GM12878 (cell line): ENCODE data around the gene CCDC187. TPM values are rescaled to one million over a fixed set of nuclear protein-coding genes. Genes with fewer than 3 reads are reported as not detected.

Source experiments
- ATAC-seq: fragments of 200-7000 bp; cut with Tn5 transposase; 3 replicates; pipeline ENCODE4 v1.9.1; 2020; ENCODE audit warnings: mild to moderate bottlenecking, moderate library complexity
- BruUV-seq: library from RNA; stranded (reverse); fragments of 400-500 nt; replicated peaks from 2 replicates; lab custom pipeline; 2021; lab: Mats Ljungman, UMichigan
- CTCF ChIA-PET: fragments of 300-600 bp; sonication (Branson Sonifier 250); formaldehyde crosslinking; extraction: SDS; loops from one replicate; lab custom pipeline; 2021; ENCODE audit warnings: inconsistent platforms; lab: Yijun Ruan, JAX
- POLR2A ChIA-PET: fragments of 350-600 bp; formaldehyde crosslinking; extraction: SDS; loops from one replicate; lab custom pipeline; 2021; ENCODE audit warnings: inconsistent platforms; lab: Charles Lee
- RAD21 ChIA-PET: fragments of 300-600 bp; sonication (Branson Sonifier 250); formaldehyde crosslinking; loops from one replicate; lab custom pipeline; 2023; ENCODE audit warnings: antibody characterized with exemption; ENCODE audit not compliant: unreplicated experiment; lab: Charles Lee
- SMC1A ChIA-PET: fragments of 300-600 bp; sonication (Branson Sonifier 250); formaldehyde crosslinking; loops from one replicate; lab custom pipeline; 2023; ENCODE audit not compliant: unreplicated experiment, uncharacterized antibody; lab: Charles Lee
- DNase-seq: peaks from one replicate; pipeline ENCODE4 v3.0.0-alpha.2; 2011; ENCODE audit warnings: low read depth, low spot score
- FAIRE-seq: peaks from 3 replicates; lab custom pipeline; 2011; peaks lifted over from hg19 to GRCh38; lab: Jason Lieb, UNC
- H2AFZ ChIP-seq: 2 replicates; pipeline ENCODE4 v1.6.0; 2011; ENCODE audit warnings: low read depth, low read length, control low read depth; ENCODE audit not compliant: control insufficient read depth
- H3K27ac ChIP-seq: 2 replicates; pipeline ENCODE4 v1.5.1; 2011; ENCODE audit warnings: control low read depth; ENCODE audit not compliant: control insufficient read depth, insufficient read depth
- H3K27me3 ChIP-seq, 2 experiments: replicated peaks in 1 of 2; 2 replicates each; pipeline versions ENCODE4 v1.6.0 to v1.6.1; 2011; ENCODE audit warnings: low read length in 1 of 2; ENCODE audit not compliant: control insufficient read depth in 2 of 2, insufficient read depth in 2 of 2
- H3K36me3 ChIP-seq, 2 experiments: 2 replicates each; pipeline ENCODE4 v1.5.1; 2011; ENCODE audit warnings: low read length in 1 of 2; ENCODE audit not compliant: control insufficient read depth in 2 of 2, insufficient read depth in 2 of 2
- H3K4me1 ChIP-seq: 2 replicates; pipeline ENCODE4 v1.6.1; 2011; ENCODE audit warnings: mild to moderate bottlenecking, low read length, moderate library complexity, mixed read lengths; ENCODE audit not compliant: control insufficient read depth, insufficient read depth
- H3K4me2 ChIP-seq: 2 replicates; pipeline ENCODE4 v1.6.0; 2011; ENCODE audit warnings: control low read depth; ENCODE audit not compliant: control insufficient read depth, insufficient read depth
- H3K4me3 ChIP-seq: fragments of 200-600 bp; sonication (generic); 2 replicates; pipeline ENCODE4 v1.5.1; 2016
- H3K79me2 ChIP-seq: 2 replicates; pipeline ENCODE4 v1.6.0; 2011; ENCODE audit warnings: low read length; ENCODE audit not compliant: control insufficient read depth, insufficient read depth
- H3K9ac ChIP-seq: 2 replicates; pipeline ENCODE4 v1.8.0; 2011; ENCODE audit warnings: low read length, control low read depth, mixed read lengths; ENCODE audit not compliant: control insufficient read depth, insufficient read depth
- H3K9me3 ChIP-seq: replicated peaks from 3 replicates; pipeline ENCODE4 v1.5.1; 2011; ENCODE audit warnings: mild to moderate bottlenecking, low read length; ENCODE audit not compliant: control insufficient read depth, insufficient read depth
- H4K20me1 ChIP-seq: 2 replicates; pipeline ENCODE4 v1.6.0; 2011; ENCODE audit not compliant: control insufficient read depth, insufficient read depth
- BRCA1 ChIP-seq: IDR thresholded peaks from 2 replicates; pipeline ENCODE4 v1.6.1; 2011; ENCODE audit warnings: low read depth, low read length, improper control_type of control experiment
- E4F1 ChIP-seq: fragments of 450-650 bp; IDR thresholded peaks from 2 replicates; pipeline ENCODE4 v1.6.1; 2018; ENCODE audit warnings: borderline replicate concordance, mild to moderate bottlenecking; ENCODE audit not compliant: partially characterized antibody
- RFX5 ChIP-seq: IDR thresholded peaks from 2 replicates; pipeline ENCODE4 v1.6.1; 2011; ENCODE audit warnings: low read depth, low read length, improper control_type of control experiment
- SREBF2 ChIP-seq: IDR thresholded peaks from 2 replicates; pipeline ENCODE4 v1.6.1; 2012; ENCODE audit warnings: mild to moderate bottlenecking, low read length
- SRF ChIP-seq, 2 experiments: IDR thresholded peaks; 2 replicates each; pipeline ENCODE4 v1.6.1; 2011; ENCODE audit warnings: low read depth in 2 of 2, low read length in 2 of 2, mild to moderate bottlenecking in 1 of 2, moderate library complexity in 1 of 2
- TBL1XR1 ChIP-seq: IDR thresholded peaks from 2 replicates; pipeline ENCODE4 v1.6.1; 2012; ENCODE audit warnings: low read depth, low read length, improper control_type of control experiment
- ZBTB11 ChIP-seq: fragments of 450-650 bp; formaldehyde crosslinking; IDR thresholded peaks from 2 replicates; pipeline ENCODE4 v1.5.0; 2022; ENCODE audit warnings: mild to moderate bottlenecking, missing genetic modification characterization
- ZNF622 ChIP-seq: fragments of 450-650 bp; IDR thresholded peaks from 2 replicates; pipeline ENCODE4 v1.6.1; 2017; ENCODE audit warnings: mild to moderate bottlenecking, inconsistent platforms
- WGBS: methylation state at CpG from one replicate; pipeline ENCODE4 v1.1.6; 2016; ENCODE audit warnings: low lambda C conversion rate; ENCODE audit not compliant: insufficient replicate concordance, insufficient coverage; ENCODE audit errors: missing lambda C conversion rate; 5-methylcytosine and 5-hydroxymethylcytosine counted together
- in situ Hi-C: fragments of 300-500 bp; cut with MboI; formaldehyde crosslinking; loops from 9 replicates; pipeline ENCODE4 v1.14.3; 2018; ENCODE audit warnings: mixed read lengths
- intact Hi-C: fragments of 100-400 bp; cut with micrococcal nuclease; formaldehyde crosslinking; loops from one replicate; pipeline ENCODE4 v1.14.2; 2022; ENCODE audit not compliant: unreplicated experiment
- polyA plus RNA-seq, 11 experiments: library from polyadenylated mRNA; depleted of rRNA in 4 of 11; unstranded in 6 of 11; stranded (reverse) in 5 of 11; fragments of >200 nt; fragmentation: Nextera tagmentation in 4 of 11; fragmentation: Illumina TruSeq in 1 of 11; extraction: Ambion mirVana in 4 of 11; extraction: Trizol in 1 of 11; gene quantifications; 1 replicate in 1 of 11; 2 replicates in 10 of 11; pipeline versions ENCODE4 v1.2.1 to v1.2.3, GENCODE V29; 2011 to 2016; ENCODE audit warnings: inconsistent platforms in 2 of 11, missing spikeins in 2 of 11, low read depth in 1 of 11
- total RNA-seq, 4 experiments: library from RNA; depleted of rRNA in 3 of 4; stranded (reverse); fragments of >200 nt in 3 of 4; fragmentation: Illumina TruSeq in 1 of 4; extraction: Trizol in 1 of 4; gene quantifications; 2 replicates each; pipeline versions ENCODE4 v1.2.1 to v1.2.3, GENCODE V29; 2013 to 2021
- TF ChIP-seq, protein P1 (sequence below): IDR thresholded peaks from 2 replicates; pipeline ENCODE4 v1.6.1; 2011; ENCODE audit warnings: mild to moderate bottlenecking, low read depth, low read length, moderate library complexity; ENCODE audit not compliant: insufficient replicate concordance

The CCDC187 gene
- total and polyA plus RNA-seq, 10 of the 15 experiments (the other 5 are each of a cell fraction or from before 2014, with no cell fraction given): 0.04 to 0.23 (median 0.04) TPM; not detected in 7

DNA sequence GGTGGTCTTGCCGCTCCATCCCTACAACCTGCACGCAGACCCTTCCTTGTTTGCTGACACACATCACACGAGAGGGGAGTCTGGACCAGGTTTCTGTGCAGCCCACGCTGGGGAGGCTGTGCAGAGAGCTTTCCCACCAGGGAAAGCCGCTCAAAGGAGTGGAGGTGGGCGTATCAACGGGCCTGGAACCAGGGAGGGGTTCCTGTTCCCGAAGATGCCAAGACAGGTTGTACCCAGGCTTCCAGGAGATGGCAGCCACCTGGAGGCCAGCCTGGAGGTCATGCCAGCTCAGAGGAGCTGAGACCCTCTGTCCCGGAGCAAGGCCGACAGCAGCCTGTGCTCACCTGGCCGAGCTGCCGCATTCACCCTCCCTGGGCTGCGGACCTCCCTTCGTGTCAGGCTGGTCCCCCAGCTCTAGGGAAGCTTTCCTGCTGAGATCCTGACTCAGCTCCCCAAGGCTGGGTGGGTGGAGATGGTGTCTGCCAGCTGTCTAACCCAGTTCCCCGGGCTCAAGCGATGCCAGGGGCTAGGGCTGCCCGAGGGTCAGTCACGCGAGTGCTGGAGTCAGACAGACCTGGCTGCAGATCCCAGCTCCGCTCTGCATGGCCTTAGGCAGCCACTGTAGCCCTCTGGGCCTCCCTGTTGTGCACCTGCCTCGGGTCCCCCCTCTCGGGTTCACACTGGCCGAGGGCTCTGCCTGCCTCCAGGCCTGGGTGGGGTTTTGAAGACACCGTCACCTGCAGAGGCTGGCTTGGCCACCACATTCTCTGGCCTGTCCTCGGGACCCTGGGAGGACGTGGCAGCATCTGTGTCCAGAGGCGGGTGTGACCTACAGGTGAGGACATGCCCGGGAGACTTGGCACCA is 29.7 kb downstream of the CCDC187 start (continued):
- no peak for TF ChIP-seq E4F1
- no peak for TF ChIP-seq SREBF2
- TF ChIP-seq, all 136 proteins: peak for 0

DNA sequence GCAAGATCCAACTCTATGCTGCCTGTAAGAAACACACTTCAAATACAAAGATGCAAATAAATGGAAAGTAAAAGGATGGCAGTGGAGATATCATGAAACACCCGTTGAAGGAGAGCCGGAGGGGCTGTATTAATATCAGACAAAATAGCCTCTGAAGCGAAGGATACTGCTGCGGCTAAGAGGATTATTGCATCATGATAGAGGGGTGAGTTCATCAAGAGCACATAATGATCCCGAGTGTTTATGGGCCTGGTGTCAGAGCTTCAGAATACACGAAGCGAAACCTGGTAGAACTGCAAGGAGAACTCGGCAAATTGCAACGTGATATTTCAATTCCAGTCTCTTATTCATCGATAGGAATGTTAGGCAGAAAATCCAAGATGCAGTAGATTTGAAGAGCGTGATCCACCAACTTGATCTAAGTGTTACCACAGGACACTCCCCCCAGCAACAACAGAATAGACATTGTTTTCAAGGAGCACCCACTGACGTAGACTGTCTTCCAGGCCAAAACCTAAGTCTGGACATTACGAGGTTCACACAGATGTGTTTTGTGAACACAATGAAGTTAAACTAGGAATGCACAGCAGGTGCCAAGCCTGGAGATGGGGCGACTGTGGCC is 30.5 kb downstream of the CCDC187 start:
- SMC1A ChIA-PET: no interaction called here
- no peak overlapping the region for H3K4me3 ChIP-seq
- CTCF ChIA-PET: interaction anchor here (1.3 kb wide), 1 partner anchor 10 kb away, joined by 4 read pairs; no protein-coding TSS in a partner anchor
- TF ChIP-seq ZNF622 (no peak), ZBTB11 (no peak), SRF (IDR thresholded peaks at IDR 0.05; ENCODE audit: low read depth in 2 of 2, low read length in 2 of 2) (no peak), TBL1XR1 (no peak), BRCA1 (no peak), SREBF2 (no peak), RFX5 (no peak)
- TF ChIP-seq, protein P1, sequence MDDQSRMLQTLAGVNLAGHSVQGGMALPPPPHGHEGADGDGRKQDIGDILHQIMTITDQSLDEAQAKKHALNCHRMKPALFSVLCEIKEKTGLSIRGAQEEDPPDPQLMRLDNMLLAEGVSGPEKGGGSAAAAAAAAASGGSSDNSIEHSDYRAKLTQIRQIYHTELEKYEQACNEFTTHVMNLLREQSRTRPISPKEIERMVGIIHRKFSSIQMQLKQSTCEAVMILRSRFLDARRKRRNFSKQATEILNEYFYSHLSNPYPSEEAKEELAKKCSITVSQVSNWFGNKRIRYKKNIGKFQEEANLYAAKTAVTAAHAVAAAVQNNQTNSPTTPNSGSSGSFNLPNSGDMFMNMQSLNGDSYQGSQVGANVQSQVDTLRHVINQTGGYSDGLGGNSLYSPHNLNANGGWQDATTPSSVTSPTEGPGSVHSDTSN: no peak
- H2AFZ ChIP-seq: no peak overlapping the region
- BruUV-seq: no TSS peak
- POLR2A ChIA-PET: no interaction called here
- 53% methylated on average over 14 of the region's 14 CpGs for WGBS
- H3K79me2 ChIP-seq: no peaks in the 10 kb centered on the region
- peaks cover 0 to 2% of the 10 kb centered on the region in 2 experiments; a peak in 2 of 4 replicates for H3K27me3 ChIP-seq
- H3K27ac ChIP-seq: no peak overlapping the region
- H3K4me2 ChIP-seq: no peak overlapping the region
- no peak overlapping the region for H3K9ac ChIP-seq
- no peaks in the 10 kb centered on the region for H3K36me3 ChIP-seq
- FAIRE-seq (no peak), DNase-seq (no peak), ATAC-seq (no peak)
- in situ Hi-C loops (loop anchor here (5.0 kb wide), 1 partner anchor 101 kb away; no protein-coding TSS in a partner anchor), intact Hi-C loops (no loop called here)
- RAD21 ChIA-PET: no interaction called here
- no peaks in the 10 kb centered on the region for H4K20me1 ChIP-seq
- H3K9me3 ChIP-seq: no peaks in the 10 kb centered on the region
- H3K4me1 ChIP-seq: no peaks in the 10 kb centered on the region
